ENCODE data around the gene ADARB1. TPM values are rescaled to one million over a fixed set of nuclear protein-coding genes. Genes with fewer than 3 reads are reported as not detected.
"Not testable (repeated sequence)": the region's sequence is repeated elsewhere in the genome, so short reads cannot be mapped to it uniquely, and the experiment has no call there.

The ADARB1 gene
- total and polyA plus RNA-seq, 4 donors: 54.7 to 224 (median 90.6) TPM

DNA sequence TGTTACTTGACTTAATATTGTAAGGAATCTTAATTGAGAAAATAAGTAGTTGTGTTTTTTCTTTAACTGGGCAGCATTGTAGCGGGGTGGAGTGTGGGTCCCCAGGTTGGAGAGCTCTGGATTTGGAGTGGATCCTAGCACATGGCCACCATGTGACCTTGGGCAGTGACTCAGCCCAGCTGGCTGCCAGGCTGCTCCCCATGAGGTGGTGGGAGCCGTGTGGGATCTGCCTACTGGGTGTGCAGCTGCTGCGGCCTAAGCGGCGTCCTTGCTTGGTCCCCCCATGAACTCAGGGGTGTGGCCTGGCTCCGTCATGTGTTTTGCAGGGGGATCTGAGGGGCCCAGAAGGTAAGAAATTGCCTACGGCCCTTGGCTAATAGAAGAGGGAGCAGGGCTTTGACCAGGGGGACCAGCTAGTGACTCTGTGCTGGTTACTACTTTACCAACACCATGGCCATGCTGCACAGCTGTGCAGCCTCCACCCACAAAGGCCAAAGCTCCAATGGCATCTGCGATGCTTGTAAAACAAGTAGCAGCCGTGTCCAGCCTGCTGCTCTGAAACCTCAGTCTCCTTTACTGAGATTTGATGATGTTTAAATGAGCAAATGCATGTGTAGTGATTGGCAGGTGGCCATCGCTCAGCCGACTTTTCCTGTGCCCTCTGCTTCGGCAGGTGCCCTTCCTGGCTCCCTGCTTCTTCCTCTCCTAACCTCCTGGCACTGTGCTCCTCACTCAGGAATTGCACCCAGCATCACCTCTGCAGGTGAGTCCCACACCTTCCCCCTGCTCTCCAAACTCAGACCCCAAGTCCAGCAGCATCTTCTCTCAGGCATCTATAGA is 68.3 kb downstream of the ADARB1 start:
- H3K27ac ChIP-seq (ENCODE audit: low read depth in 1 of 2, low read length in 2 of 2): peak overlapping the region in 1 of 2 donors; percentile 17
- no peak overlapping the region for H3K4me3 ChIP-seq (ENCODE audit: low read length in 2 of 2)
- H3K9me3 ChIP-seq (ENCODE audit: control insufficient read depth, low read length): no peaks in the 10 kb centered on the region
- 36 to 42% methylated on average over 12 of the region's 12 CpGs for WGBS, 2 donors
- H3K36me3 ChIP-seq (ENCODE audit: control insufficient read depth in 1 of 2, insufficient read depth in 2 of 2, low read length in 1 of 2): no peaks in the 10 kb centered on the region
- intact Hi-C loops (cut with DNase I): loop anchor here (5.0 to 10.0 kb wide), 2 partner anchors 142 to 290 kb away; partner anchors contain the start of gene POFUT2 (in 1 of the 2)
- no peak for ATAC-seq (ENCODE audit: low FRiP score)
- H3K4me1 ChIP-seq (ENCODE audit: control insufficient read depth in 1 of 2, insufficient read depth in 2 of 2, low read length in 2 of 2): peaks cover 0 to 2% of the 10 kb centered on the region in 2 donors
- DNase-seq: peak; percentile 71 to 86
- no peaks in the 10 kb centered on the region for H3K27me3 ChIP-seq (ENCODE audit: control insufficient read depth in 1 of 2, insufficient read depth in 2 of 2, low read length in 1 of 2)

DNA sequence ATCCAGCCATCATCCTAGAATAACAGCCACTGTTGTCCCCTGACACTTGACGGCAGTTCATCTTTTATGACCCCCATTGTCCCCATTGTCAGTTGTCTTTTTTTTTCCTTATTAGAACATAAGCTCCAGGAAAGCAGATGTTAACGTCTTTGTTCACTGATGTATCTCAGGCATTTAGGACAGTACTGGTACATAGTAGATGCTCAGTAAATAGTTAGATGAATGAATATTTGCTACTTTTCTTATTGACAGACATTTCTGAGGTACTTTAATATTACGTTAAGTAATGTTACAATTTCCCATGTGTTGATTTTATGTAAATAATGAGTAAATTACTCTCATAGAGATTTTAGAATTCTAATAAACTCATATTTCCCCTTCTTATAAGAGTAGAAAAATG is 69.5 kb downstream of the ADARB1 start:
- H3K27ac ChIP-seq (ENCODE audit: low read depth in 1 of 2, low read length in 2 of 2): no peak overlapping the region
- WGBS, 2 donors: 90 to 91% methylated on average over 3 of the region's 3 CpGs
- DNase-seq (no peak), ATAC-seq (ENCODE audit: low FRiP score) (no peak)
- no peak overlapping the region for H3K4me3 ChIP-seq (ENCODE audit: low read length in 2 of 2)
- intact Hi-C loops (cut with DNase I): loop anchor here (5.0 to 10.0 kb wide), 2 partner anchors 141 to 288 kb away; partner anchors contain the start of gene POFUT2 (in 1 of the 2)
- H3K4me1 ChIP-seq (ENCODE audit: control insufficient read depth in 1 of 2, insufficient read depth in 2 of 2, low read length in 2 of 2): peaks cover 0 to 2% of the 10 kb centered on the region in 2 donors
- no peaks in the 10 kb centered on the region for H3K9me3 ChIP-seq (ENCODE audit: control insufficient read depth, low read length)
- no peaks in the 10 kb centered on the region for H3K36me3 ChIP-seq (ENCODE audit: control insufficient read depth in 1 of 2, insufficient read depth in 2 of 2, low read length in 1 of 2)
- no peaks in the 10 kb centered on the region for H3K27me3 ChIP-seq (ENCODE audit: control insufficient read depth in 1 of 2, insufficient read depth in 2 of 2, low read length in 1 of 2)

DNA sequence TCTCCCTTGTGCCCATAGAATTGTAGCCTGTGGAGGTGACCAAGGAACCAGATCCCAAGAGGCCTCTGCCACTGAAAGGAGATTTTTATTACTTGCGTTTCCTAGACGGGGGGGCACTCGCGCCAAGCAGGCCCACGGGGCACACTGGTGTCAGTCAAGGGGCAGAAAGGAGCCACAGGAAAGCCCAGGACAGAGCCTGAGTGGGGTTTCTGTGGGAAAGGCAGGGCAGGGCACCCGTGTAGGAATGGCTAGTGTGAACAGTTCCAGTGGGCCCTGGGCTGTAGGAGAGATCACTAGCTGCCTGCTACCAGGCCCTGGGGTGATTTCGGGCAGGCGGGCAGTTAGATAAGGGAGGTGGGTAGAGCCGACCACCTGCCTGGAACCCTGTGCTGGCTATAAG is 70.8 kb downstream of the ADARB1 start:
- peak in 1 of 2 donors; percentile 59 for DNase-seq
- 73 to 83% methylated on average over 9 of the region's 9 CpGs for WGBS, 2 donors
- H3K9me3 ChIP-seq (ENCODE audit: control insufficient read depth, low read length): no peaks in the 10 kb centered on the region
- no peaks in the 10 kb centered on the region for H3K36me3 ChIP-seq (ENCODE audit: control insufficient read depth in 1 of 2, insufficient read depth in 2 of 2, low read length in 1 of 2)
- H3K27me3 ChIP-seq (ENCODE audit: control insufficient read depth in 1 of 2, insufficient read depth in 2 of 2, low read length in 1 of 2): no peaks in the 10 kb centered on the region
- no peak overlapping the region for H3K27ac ChIP-seq (ENCODE audit: low read depth in 1 of 2, low read length in 2 of 2)
- no peak overlapping the region for H3K4me3 ChIP-seq (ENCODE audit: low read length in 2 of 2)
- intact Hi-C loops (cut with DNase I): loop anchor here in 1 of 2 donors (5.0 to 10.0 kb wide), 2 partner anchors 62 to 140 kb away; partner anchors contain the start of gene POFUT2
- H3K4me1 ChIP-seq (ENCODE audit: control insufficient read depth in 1 of 2, insufficient read depth in 2 of 2, low read length in 2 of 2): peaks cover 0 to 2% of the 10 kb centered on the region in 2 donors
- ATAC-seq (ENCODE audit: low FRiP score): no peak

DNA sequence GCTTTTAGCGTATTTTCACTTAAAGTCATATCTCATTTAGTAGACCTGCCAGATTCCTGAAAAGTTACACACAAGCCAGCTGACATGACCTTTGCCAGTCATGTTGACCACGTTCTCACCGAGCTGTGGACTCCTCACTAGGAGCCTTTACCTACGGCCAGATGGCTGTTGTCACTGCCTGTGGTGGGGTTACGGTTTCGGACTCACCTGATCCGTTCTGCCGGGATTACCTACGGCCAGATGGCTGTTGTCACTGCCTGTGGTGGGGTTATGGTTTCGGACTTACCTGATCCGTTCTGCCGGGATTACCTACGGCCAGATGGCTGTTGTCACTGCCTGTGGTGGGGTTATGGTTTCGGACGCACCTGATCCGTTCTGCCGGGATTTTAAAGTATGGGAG is 71.5 kb downstream of the ADARB1 start:
- H3K4me3 ChIP-seq (ENCODE audit: low read length in 2 of 2); H3K27me3 ChIP-seq (ENCODE audit: control insufficient read depth in 1 of 2, insufficient read depth in 2 of 2, low read length in 1 of 2); H3K36me3 ChIP-seq (ENCODE audit: control insufficient read depth in 1 of 2, insufficient read depth in 2 of 2, low read length in 1 of 2); ATAC-seq (ENCODE audit: low FRiP score); H3K27ac ChIP-seq (ENCODE audit: low read depth in 1 of 2, low read length in 2 of 2); H3K9me3 ChIP-seq (ENCODE audit: control insufficient read depth, low read length); H3K4me1 ChIP-seq (ENCODE audit: control insufficient read depth in 1 of 2, insufficient read depth in 2 of 2, low read length in 2 of 2): not testable (repeated sequence)
- DNase-seq: peak in 1 of 2 donors; percentile 31
- 88 to 89% methylated on average over 16 to 17 of the region's 17 CpGs for WGBS, 2 donors
- intact Hi-C loops (cut with DNase I): loop anchor here in 1 of 2 donors (5.0 to 10.0 kb wide), 2 partner anchors 61 to 139 kb away; partner anchors contain the start of gene POFUT2

DNA sequence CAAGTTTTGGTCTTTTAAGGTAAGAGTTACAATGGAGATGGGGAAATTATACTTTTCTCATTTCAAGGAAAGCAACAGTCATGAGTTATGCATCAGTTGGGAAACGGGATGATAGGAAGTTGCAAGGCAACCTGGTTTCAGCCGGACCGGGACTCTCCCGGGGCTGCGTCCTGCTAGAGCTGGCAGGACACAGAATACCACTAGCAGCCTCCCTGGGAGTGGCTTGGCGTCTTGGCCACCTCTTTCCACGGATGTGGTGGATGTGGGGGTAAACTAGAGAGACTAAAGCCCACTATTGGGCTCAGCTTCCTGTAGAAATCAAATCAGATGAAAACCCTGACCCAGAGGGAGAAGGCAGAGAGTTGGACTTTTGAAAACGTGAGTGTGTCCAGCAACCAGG is 71.9 kb downstream of the ADARB1 start:
- ATAC-seq (ENCODE audit: low FRiP score): no peak
- Histone ChIP-seq H3K4me1 (ENCODE audit: control insufficient read depth in 1 of 2, insufficient read depth in 2 of 2, low read length in 2 of 2) (peaks cover 0 to 2% of the 10 kb centered on the region in 2 donors), H3K4me3 (ENCODE audit: low read length in 2 of 2) (no peak overlapping the region), H3K27ac (ENCODE audit: low read depth in 1 of 2, low read length in 2 of 2) (no peak overlapping the region), H3K9me3 (ENCODE audit: control insufficient read depth, low read length) (no peaks in the 10 kb centered on the region), H3K36me3 (ENCODE audit: control insufficient read depth in 1 of 2, insufficient read depth in 2 of 2, low read length in 1 of 2) (no peaks in the 10 kb centered on the region), H3K27me3 (ENCODE audit: control insufficient read depth in 1 of 2, insufficient read depth in 2 of 2, low read length in 1 of 2) (no peaks in the 10 kb centered on the region)
- 39 to 45% methylated on average over 8 of the region's 8 CpGs for WGBS, 2 donors
- intact Hi-C loops (cut with DNase I): loop anchor here in 1 of 2 donors (5.0 to 10.0 kb wide), 2 partner anchors 61 to 138 kb away; partner anchors contain the start of gene POFUT2
- peak; percentile 54 to 64 for DNase-seq

GRCh38 chr21:45146801-45147200 is 72.4 kb downstream of the ADARB1 start:
- 67 to 71% methylated on average over 2 of the region's 2 CpGs for WGBS, 2 donors
- DNase-seq (peak in 1 of 2 donors; percentile 61), ATAC-seq (ENCODE audit: low FRiP score) (no peak)
- intact Hi-C loops (cut with DNase I): loop anchor here in 1 of 2 donors (5.0 to 10.0 kb wide), 2 partner anchors 60 to 138 kb away; partner anchors contain the start of gene POFUT2
- Histone ChIP-seq H3K9me3 (ENCODE audit: control insufficient read depth, low read length) (no peaks in the 10 kb centered on the region), H3K27me3 (ENCODE audit: control insufficient read depth in 1 of 2, insufficient read depth in 2 of 2, low read length in 1 of 2) (no peaks in the 10 kb centered on the region), H3K4me1 (ENCODE audit: control insufficient read depth in 1 of 2, insufficient read depth in 2 of 2, low read length in 2 of 2) (peaks cover 0 to 2% of the 10 kb centered on the region in 2 donors), H3K36me3 (ENCODE audit: control insufficient read depth in 1 of 2, insufficient read depth in 2 of 2, low read length in 1 of 2) (no peaks in the 10 kb centered on the region), H3K27ac (ENCODE audit: low read depth in 1 of 2, low read length in 2 of 2) (no peak overlapping the region), H3K4me3 (ENCODE audit: low read length in 2 of 2) (no peak overlapping the region)

DNA sequence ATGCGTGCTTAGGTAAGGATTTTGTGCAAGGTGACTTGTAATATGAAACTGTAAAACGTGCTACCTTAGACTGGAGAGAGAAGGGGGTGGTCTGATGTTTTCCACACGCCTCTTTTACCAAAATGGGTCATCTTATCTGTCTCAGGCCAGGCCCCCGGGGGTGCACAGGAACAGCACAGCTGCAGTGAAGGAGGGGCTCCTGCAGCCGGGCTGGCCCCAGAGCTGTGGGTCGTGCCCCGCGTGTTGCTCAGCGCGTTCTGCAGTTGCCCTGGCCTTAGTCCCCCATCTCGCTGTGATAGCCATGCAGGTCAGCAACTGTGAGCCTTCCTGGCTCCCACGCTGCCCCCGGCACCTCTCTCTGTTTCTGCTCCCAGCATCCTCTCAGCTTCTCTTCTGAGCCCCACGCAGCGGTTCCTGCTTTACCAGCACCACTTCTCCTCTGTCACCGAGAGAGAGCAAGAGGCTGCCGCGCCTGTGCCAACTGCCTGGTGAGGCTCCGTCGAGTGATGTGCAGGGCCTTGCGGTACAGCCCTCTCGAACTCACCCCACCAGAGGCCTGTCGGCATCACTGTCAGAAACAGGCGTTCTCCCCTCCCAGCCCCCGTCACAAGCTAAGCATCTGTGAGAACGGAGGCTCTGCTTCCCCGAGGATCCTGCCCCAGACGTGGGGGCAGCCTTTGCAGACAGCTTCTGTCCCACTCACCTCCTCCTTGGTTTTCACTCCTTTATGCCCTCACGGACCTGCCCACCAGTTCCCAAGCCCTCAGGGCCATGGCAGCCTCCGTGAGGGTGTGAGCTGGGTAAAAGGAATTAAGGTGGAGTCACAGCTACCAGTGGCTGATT is 73.3 kb downstream of the ADARB1 start:
- Histone ChIP-seq H3K36me3 (ENCODE audit: control insufficient read depth in 1 of 2, insufficient read depth in 2 of 2, low read length in 1 of 2) (no peaks in the 10 kb centered on the region), H3K27me3 (ENCODE audit: control insufficient read depth in 1 of 2, insufficient read depth in 2 of 2, low read length in 1 of 2) (no peaks in the 10 kb centered on the region), H3K27ac (ENCODE audit: low read depth in 1 of 2, low read length in 2 of 2) (no peak overlapping the region), H3K9me3 (ENCODE audit: control insufficient read depth, low read length) (no peaks in the 10 kb centered on the region), H3K4me1 (ENCODE audit: control insufficient read depth in 1 of 2, insufficient read depth in 2 of 2, low read length in 2 of 2) (no peaks in the 10 kb centered on the region), H3K4me3 (ENCODE audit: low read length in 2 of 2) (no peak overlapping the region)
- DNase-seq (peak; percentile 36 to 51), ATAC-seq (ENCODE audit: low FRiP score) (no peak)
- 77% methylated on average over 30 of the region's 30 CpGs for WGBS, 2 donors
- intact Hi-C loops (cut with DNase I): loop anchor here in 1 of 2 donors (5.0 to 10.0 kb wide), 2 partner anchors 60 to 137 kb away; partner anchors contain the start of gene POFUT2

DNA sequence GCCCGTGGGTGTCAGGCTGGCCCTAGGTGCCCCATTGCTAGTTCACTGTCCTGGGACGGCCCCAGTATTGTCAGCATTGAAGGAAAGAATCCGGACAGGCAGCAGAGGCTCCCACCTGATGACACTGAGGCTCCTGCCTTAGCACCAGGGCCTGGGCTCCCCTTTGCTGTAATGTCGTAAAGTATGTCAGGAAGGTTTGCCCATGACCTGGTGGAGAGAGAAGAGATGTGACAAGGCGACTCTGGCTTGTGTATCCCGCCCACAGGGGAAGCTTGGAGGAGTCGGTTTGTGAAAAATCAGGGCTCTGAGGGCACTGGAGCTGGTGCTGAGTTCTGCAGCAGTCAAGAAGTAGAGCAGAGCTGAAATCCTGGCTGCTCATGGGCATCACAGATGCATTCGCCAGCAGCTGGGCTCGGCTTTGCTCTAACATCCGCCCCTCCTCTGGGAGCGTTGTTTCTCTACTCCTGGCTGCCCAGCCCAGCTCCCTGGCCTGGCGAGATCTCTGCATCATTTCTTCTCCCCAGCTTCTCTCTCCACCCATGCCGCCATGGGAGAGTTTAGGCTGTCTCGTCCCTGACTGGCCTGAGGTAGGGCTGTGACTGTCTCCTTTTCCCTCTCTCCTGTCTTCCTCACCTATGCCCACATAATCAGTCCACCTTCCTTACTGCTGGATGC is 74.1 kb downstream of the ADARB1 start:
- Histone ChIP-seq H3K9me3 (ENCODE audit: control insufficient read depth, low read length) (no peaks in the 10 kb centered on the region), H3K4me3 (ENCODE audit: low read length in 2 of 2) (no peak overlapping the region), H3K27me3 (ENCODE audit: control insufficient read depth in 1 of 2, insufficient read depth in 2 of 2, low read length in 1 of 2) (no peaks in the 10 kb centered on the region), H3K36me3 (ENCODE audit: control insufficient read depth in 1 of 2, insufficient read depth in 2 of 2, low read length in 1 of 2) (no peaks in the 10 kb centered on the region), H3K4me1 (ENCODE audit: control insufficient read depth in 1 of 2, insufficient read depth in 2 of 2, low read length in 2 of 2) (no peaks in the 10 kb centered on the region), H3K27ac (ENCODE audit: low read depth in 1 of 2, low read length in 2 of 2) (no peak overlapping the region)
- intact Hi-C loops (cut with DNase I): loop anchor here in 1 of 2 donors (5.0 to 10.0 kb wide), 2 partner anchors 59 to 136 kb away; partner anchors contain the start of gene POFUT2
- WGBS, 2 donors: 48 to 63% methylated on average over 14 of the region's 14 CpGs
- DNase-seq (peak; percentile 44 to 71), ATAC-seq (ENCODE audit: low FRiP score) (no peak)
